ENCODE results near the gene MYLK2. TPM values are rescaled to one million over a fixed set of nuclear protein-coding genes. Genes with fewer than 3 reads are reported as not detected.

Gene MYLK2
- total and polyA plus RNA-seq, 4 donors = 0.30 to 8.1 TPM; not detected in 2

- DNase-seq = peak; percentile 51 to 76
- no peak overlapping the region for H3K27ac ChIP-seq (ENCODE audit: low read depth in 1 of 2, low read length in 2 of 2)
- WGBS, 2 donors = 2 to 4% methylated on average over 20 of the region's 20 CpGs
- no peaks in the 10 kb centered on the region for H3K27me3 ChIP-seq (ENCODE audit: control insufficient read depth in 1 of 2, insufficient read depth in 2 of 2, low read length in 1 of 2)
- H3K36me3 ChIP-seq (ENCODE audit: control insufficient read depth in 1 of 2, insufficient read depth in 2 of 2, low read length in 1 of 2) = no peaks in the 10 kb centered on the region
- no peaks in the 10 kb centered on the region for H3K4me1 ChIP-seq (ENCODE audit: control insufficient read depth in 1 of 2, insufficient read depth in 2 of 2, low read length in 2 of 2)
- no peaks in the 10 kb centered on the region for H3K9me3 ChIP-seq (ENCODE audit: control insufficient read depth, low read length)
- ATAC-seq (ENCODE audit: low FRiP score) = peak; percentile 13
- no peak overlapping the region for H3K4me3 ChIP-seq (ENCODE audit: low read length in 2 of 2)
- intact Hi-C loops (cut with DNase I) = no loop called here
Measured at GRCh38 chr20:31861135-31861384, 41.9 kb downstream of the MYLK2 start.

GRCh38 chr20:31861385-31862156 lies 42.4 kb downstream of the MYLK2 start:
- no peaks in the 10 kb centered on the region for H3K9me3 ChIP-seq (ENCODE audit: control insufficient read depth, low read length)
- no peak overlapping the region for H3K4me3 ChIP-seq (ENCODE audit: low read length in 2 of 2)
- no peaks in the 10 kb centered on the region for H3K36me3 ChIP-seq (ENCODE audit: control insufficient read depth in 1 of 2, insufficient read depth in 2 of 2, low read length in 1 of 2)
- no peak overlapping the region for H3K27ac ChIP-seq (ENCODE audit: low read depth in 1 of 2, low read length in 2 of 2)
- DNase-seq = peak in 1 of 2 donors; percentile 89
- no peaks in the 10 kb centered on the region for H3K27me3 ChIP-seq (ENCODE audit: control insufficient read depth in 1 of 2, insufficient read depth in 2 of 2, low read length in 1 of 2)
- ATAC-seq (ENCODE audit: low FRiP score) = peak; percentile 40
- intact Hi-C loops (cut with DNase I) = no loop called here
- WGBS, 2 donors = 11 to 15% methylated on average over 48 to 60 of the region's 60 CpGs
- H3K4me1 ChIP-seq (ENCODE audit: control insufficient read depth in 1 of 2, insufficient read depth in 2 of 2, low read length in 2 of 2) = no peaks in the 10 kb centered on the region

GRCh38 chr20:31862157-31862470 lies 43.0 kb downstream of the MYLK2 start:
- intact Hi-C loops (cut with DNase I) = no loop called here
- H3K27ac ChIP-seq (ENCODE audit: low read depth in 1 of 2, low read length in 2 of 2) = no peak overlapping the region
- no peaks in the 10 kb centered on the region for H3K9me3 ChIP-seq (ENCODE audit: control insufficient read depth, low read length)
- no peak for ATAC-seq (ENCODE audit: low FRiP score)
- no peaks in the 10 kb centered on the region for H3K27me3 ChIP-seq (ENCODE audit: control insufficient read depth in 1 of 2, insufficient read depth in 2 of 2, low read length in 1 of 2)
- H3K36me3 ChIP-seq (ENCODE audit: control insufficient read depth in 1 of 2, insufficient read depth in 2 of 2, low read length in 1 of 2) = no peaks in the 10 kb centered on the region
- DNase-seq = no peak
- 93 to 95% methylated on average over 5 of the region's 5 CpGs for WGBS, 2 donors
- no peaks in the 10 kb centered on the region for H3K4me1 ChIP-seq (ENCODE audit: control insufficient read depth in 1 of 2, insufficient read depth in 2 of 2, low read length in 2 of 2)
- no peak overlapping the region for H3K4me3 ChIP-seq (ENCODE audit: low read length in 2 of 2)

GRCh38 chr20:31862506-31862905 lies 43.4 kb downstream of the MYLK2 start:
- H3K4me1 ChIP-seq (ENCODE audit: control insufficient read depth in 1 of 2, insufficient read depth in 2 of 2, low read length in 2 of 2) = no peaks in the 10 kb centered on the region
- WGBS, 2 donors = 91 to 94% methylated on average over 8 of the region's 8 CpGs
- H3K36me3 ChIP-seq (ENCODE audit: control insufficient read depth in 1 of 2, insufficient read depth in 2 of 2, low read length in 1 of 2) = no peaks in the 10 kb centered on the region
- DNase-seq = no peak
- ATAC-seq (ENCODE audit: low FRiP score) = no peak
- intact Hi-C loops (cut with DNase I) = no loop called here
- no peak overlapping the region for H3K4me3 ChIP-seq (ENCODE audit: low read length in 2 of 2)
- no peak overlapping the region for H3K27ac ChIP-seq (ENCODE audit: low read depth in 1 of 2, low read length in 2 of 2)
- H3K27me3 ChIP-seq (ENCODE audit: control insufficient read depth in 1 of 2, insufficient read depth in 2 of 2, low read length in 1 of 2) = no peaks in the 10 kb centered on the region
- no peaks in the 10 kb centered on the region for H3K9me3 ChIP-seq (ENCODE audit: control insufficient read depth, low read length)

- ATAC-seq (ENCODE audit: low FRiP score) (no peak), DNase-seq (no peak)
- no peaks in the 10 kb centered on the region for H3K9me3 ChIP-seq (ENCODE audit: control insufficient read depth, low read length)
- no peaks in the 10 kb centered on the region for H3K27me3 ChIP-seq (ENCODE audit: control insufficient read depth in 1 of 2, insufficient read depth in 2 of 2, low read length in 1 of 2)
- H3K4me3 ChIP-seq (ENCODE audit: low read length in 2 of 2) = no peak overlapping the region
- intact Hi-C loops (cut with DNase I) = no loop called here
- WGBS, 2 donors = 95% methylated on average over 9 of the region's 9 CpGs
- no peaks in the 10 kb centered on the region for H3K36me3 ChIP-seq (ENCODE audit: control insufficient read depth in 1 of 2, insufficient read depth in 2 of 2, low read length in 1 of 2)
- no peak overlapping the region for H3K27ac ChIP-seq (ENCODE audit: low read depth in 1 of 2, low read length in 2 of 2)
- H3K4me1 ChIP-seq (ENCODE audit: control insufficient read depth in 1 of 2, insufficient read depth in 2 of 2, low read length in 2 of 2) = no peaks in the 10 kb centered on the region
Measured at GRCh38 chr20:31863296-31864085, 44.3 kb downstream of the MYLK2 start.

GRCh38 chr20:31864521-31865400 lies 45.6 kb downstream of the MYLK2 start:
- ATAC-seq (ENCODE audit: low FRiP score) (no peak), DNase-seq (no peak)
- H3K27ac ChIP-seq (ENCODE audit: low read depth in 1 of 2, low read length in 2 of 2) = no peak overlapping the region
- no peak overlapping the region for H3K4me3 ChIP-seq (ENCODE audit: low read length in 2 of 2)
- no peaks in the 10 kb centered on the region for H3K36me3 ChIP-seq (ENCODE audit: control insufficient read depth in 1 of 2, insufficient read depth in 2 of 2, low read length in 1 of 2)
- H3K9me3 ChIP-seq (ENCODE audit: control insufficient read depth, low read length) = no peaks in the 10 kb centered on the region
- H3K4me1 ChIP-seq (ENCODE audit: control insufficient read depth in 1 of 2, insufficient read depth in 2 of 2, low read length in 2 of 2) = no peaks in the 10 kb centered on the region
- 79 to 95% methylated on average over 12 of the region's 12 CpGs for WGBS, 2 donors
- intact Hi-C loops (cut with DNase I) = no loop called here
- H3K27me3 ChIP-seq (ENCODE audit: control insufficient read depth in 1 of 2, insufficient read depth in 2 of 2, low read length in 1 of 2) = no peaks in the 10 kb centered on the region

- DNase-seq = no peak
- Histone ChIP-seq H3K27me3 (ENCODE audit: control insufficient read depth in 1 of 2, insufficient read depth in 2 of 2, low read length in 1 of 2) (no peaks in the 10 kb centered on the region), H3K36me3 (ENCODE audit: control insufficient read depth in 1 of 2, insufficient read depth in 2 of 2, low read length in 1 of 2) (no peaks in the 10 kb centered on the region), H3K27ac (ENCODE audit: low read depth in 1 of 2, low read length in 2 of 2) (no peak overlapping the region), H3K4me1 (ENCODE audit: control insufficient read depth in 1 of 2, insufficient read depth in 2 of 2, low read length in 2 of 2) (no peaks in the 10 kb centered on the region), H3K9me3 (ENCODE audit: control insufficient read depth, low read length) (no peaks in the 10 kb centered on the region), H3K4me3 (ENCODE audit: low read length in 2 of 2) (no peak overlapping the region)
- intact Hi-C loops (cut with DNase I) = no loop called here
- no peak for ATAC-seq (ENCODE audit: low FRiP score)
- WGBS, 2 donors = 79 to 80% methylated on average over 3 of the region's 3 CpGs
Measured at GRCh38 chr20:31866221-31866620, 47.1 kb downstream of the MYLK2 start.

- intact Hi-C loops (cut with DNase I) = no loop called here
- no peak overlapping the region for H3K4me3 ChIP-seq (ENCODE audit: low read length in 2 of 2)
- H3K9me3 ChIP-seq (ENCODE audit: control insufficient read depth, low read length) = no peaks in the 10 kb centered on the region
- no peaks in the 10 kb centered on the region for H3K4me1 ChIP-seq (ENCODE audit: control insufficient read depth in 1 of 2, insufficient read depth in 2 of 2, low read length in 2 of 2)
- no peaks in the 10 kb centered on the region for H3K27me3 ChIP-seq (ENCODE audit: control insufficient read depth in 1 of 2, insufficient read depth in 2 of 2, low read length in 1 of 2)
- no peak for ATAC-seq (ENCODE audit: low FRiP score)
- DNase-seq = no peak
- H3K36me3 ChIP-seq (ENCODE audit: control insufficient read depth in 1 of 2, insufficient read depth in 2 of 2, low read length in 1 of 2) = no peaks in the 10 kb centered on the region
- H3K27ac ChIP-seq (ENCODE audit: low read depth in 1 of 2, low read length in 2 of 2) = no peak overlapping the region
- 66 to 72% methylated on average over 12 of the region's 12 CpGs for WGBS, 2 donors
Measured at GRCh38 chr20:31868853-31869672, 49.9 kb downstream of the MYLK2 start.
